ENCODE data around the gene NPPA. TPM values are rescaled to one million over a fixed set of nuclear protein-coding genes. Genes with fewer than 3 reads are reported as not detected.

Gene NPPA
- total RNA-seq, 1 experiment from 2014 or later: not detected

DNA sequence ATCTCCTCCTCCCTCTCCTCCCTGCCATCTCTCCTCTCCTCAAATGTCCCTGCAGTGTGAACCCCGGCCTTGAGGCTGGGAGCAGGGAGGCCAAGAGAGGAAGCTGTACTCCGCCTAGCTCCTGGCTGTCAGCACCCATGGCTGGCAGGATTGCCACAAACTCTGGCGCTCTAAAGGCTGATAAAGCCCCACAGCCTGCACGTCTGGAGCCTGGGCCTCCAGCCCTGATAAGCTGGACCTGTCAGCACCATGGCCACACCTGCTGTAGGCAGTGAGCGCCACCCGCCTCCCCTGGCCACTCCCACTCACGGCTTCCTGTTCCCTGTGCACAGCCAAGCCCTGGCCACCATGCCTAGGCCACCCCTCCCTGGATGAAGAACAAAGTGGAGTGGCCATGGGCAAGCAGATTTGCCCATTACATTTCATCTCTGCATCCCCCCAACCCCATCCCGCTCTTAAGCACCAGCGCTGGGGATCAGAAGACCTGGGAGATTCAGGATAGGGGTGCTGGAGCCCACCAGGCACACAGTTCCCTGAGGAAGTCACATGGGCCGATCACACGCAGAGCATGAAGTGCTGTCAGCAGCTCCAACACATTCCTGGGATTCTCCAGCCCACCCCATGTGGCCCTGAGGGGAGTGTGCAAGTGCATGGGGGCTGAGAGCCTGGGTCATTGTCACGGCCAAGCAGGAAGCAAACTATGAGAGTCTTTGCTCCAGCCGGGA, 35.4 kb upstream of the NPPA start:
- Histone ChIP-seq H3K4me1 (ENCODE audit: control insufficient read depth in 1 of 2, insufficient read depth in 2 of 2, low read length in 2 of 2) (peaks cover 0 to 6% of the 10 kb centered on the region in 2 experiments; a peak in 1 of 4 replicates), H3K9me3 (ENCODE audit: control insufficient read depth in 1 of 2, insufficient read depth in 1 of 2, low read depth in 1 of 2, low read length in 2 of 2) (no peaks in the 10 kb centered on the region), H3K36me3 (ENCODE audit: control insufficient read depth in 1 of 2, insufficient read depth in 2 of 2, low read length in 2 of 2) (no peaks in the 10 kb centered on the region), H4K20me1 (ENCODE audit: insufficient read depth) (no peaks in the 10 kb centered on the region), H2AFZ (ENCODE audit: low read depth, low read length, poor library complexity, severe bottlenecking) (no peak overlapping the region), H3K9ac (ENCODE audit: low read length) (no peak overlapping the region), H3K9me2 (ENCODE audit: insufficient read depth) (no peaks in the 10 kb centered on the region), H3K27me3 (ENCODE audit: insufficient read depth, low read length) (no peaks in the 10 kb centered on the region), H3K4me2 (ENCODE audit: low read length) (no peak overlapping the region), H3K79me2 (ENCODE audit: insufficient read depth, low read length) (no peaks in the 10 kb centered on the region), H3K4me3 (replicated peaks in 1 of 2; ENCODE audit: low read depth in 1 of 2, low read length in 2 of 2) (no peak overlapping the region), H3K27ac (ENCODE audit: low read depth, low read length) (no peak overlapping the region)
- no TSS peak for BruUV-seq (replicated peaks)
- RAD21 ChIA-PET (ENCODE audit: low non-redundant PET in 1 of 2, low total read pairs in 2 of 2, uncharacterized antibody in 2 of 2, unreplicated experiment in 2 of 2): no interaction called here
- no peak for DNase-seq (ENCODE audit: low read depth, low spot score)
- TF ChIP-seq CBX3 (IDR thresholded peaks at IDR 0.05; ENCODE audit: low read depth): no peak
- TF ChIP-seq CEBPB (IDR thresholded peaks at IDR 0.05; ENCODE audit: low read depth): no peak
- no peak for TF ChIP-seq SRF (IDR thresholded peaks at IDR 0.05; ENCODE audit: low read depth)
- no peak for TF ChIP-seq FOSL1 (IDR thresholded peaks at IDR 0.05; ENCODE audit: low read depth)
- TF ChIP-seq POLR2AphosphoS5 (IDR thresholded peaks at IDR 0.05; ENCODE audit: low read depth, low read length): no peak
- no peak for TF ChIP-seq SIN3A (IDR thresholded peaks at IDR 0.05; ENCODE audit: low read depth)
- TF ChIP-seq, protein P1, sequence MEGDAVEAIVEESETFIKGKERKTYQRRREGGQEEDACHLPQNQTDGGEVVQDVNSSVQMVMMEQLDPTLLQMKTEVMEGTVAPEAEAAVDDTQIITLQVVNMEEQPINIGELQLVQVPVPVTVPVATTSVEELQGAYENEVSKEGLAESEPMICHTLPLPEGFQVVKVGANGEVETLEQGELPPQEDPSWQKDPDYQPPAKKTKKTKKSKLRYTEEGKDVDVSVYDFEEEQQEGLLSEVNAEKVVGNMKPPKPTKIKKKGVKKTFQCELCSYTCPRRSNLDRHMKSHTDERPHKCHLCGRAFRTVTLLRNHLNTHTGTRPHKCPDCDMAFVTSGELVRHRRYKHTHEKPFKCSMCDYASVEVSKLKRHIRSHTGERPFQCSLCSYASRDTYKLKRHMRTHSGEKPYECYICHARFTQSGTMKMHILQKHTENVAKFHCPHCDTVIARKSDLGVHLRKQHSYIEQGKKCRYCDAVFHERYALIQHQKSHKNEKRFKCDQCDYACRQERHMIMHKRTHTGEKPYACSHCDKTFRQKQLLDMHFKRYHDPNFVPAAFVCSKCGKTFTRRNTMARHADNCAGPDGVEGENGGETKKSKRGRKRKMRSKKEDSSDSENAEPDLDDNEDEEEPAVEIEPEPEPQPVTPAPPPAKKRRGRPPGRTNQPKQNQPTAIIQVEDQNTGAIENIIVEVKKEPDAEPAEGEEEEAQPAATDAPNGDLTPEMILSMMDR (IDR thresholded peaks at IDR 0.05 in 2 of 3, conservative IDR thresholded peaks at IDR 0.05 in 1 of 3; ENCODE audit: borderline replicate concordance in 1 of 3, insufficient read depth in 1 of 3, low read depth in 2 of 3, low read length in 2 of 3): no peak
- TF ChIP-seq YY1 (IDR thresholded peaks at IDR 0.05; ENCODE audit: extremely low read depth, insufficient replicate concordance, low read depth, low read length): no peak
- TF ChIP-seq JUND (IDR thresholded peaks at IDR 0.05): no peak
- no peak for TF ChIP-seq SP1 (IDR thresholded peaks at IDR 0.05; ENCODE audit: low read depth)
- TF ChIP-seq RAD21 (IDR thresholded peaks at IDR 0.05; ENCODE audit: low read depth): no peak
- TF ChIP-seq ZNF274 (IDR thresholded peaks at IDR 0.05; ENCODE audit: low read depth, low read length): no peak
- TF ChIP-seq, protein P2, sequence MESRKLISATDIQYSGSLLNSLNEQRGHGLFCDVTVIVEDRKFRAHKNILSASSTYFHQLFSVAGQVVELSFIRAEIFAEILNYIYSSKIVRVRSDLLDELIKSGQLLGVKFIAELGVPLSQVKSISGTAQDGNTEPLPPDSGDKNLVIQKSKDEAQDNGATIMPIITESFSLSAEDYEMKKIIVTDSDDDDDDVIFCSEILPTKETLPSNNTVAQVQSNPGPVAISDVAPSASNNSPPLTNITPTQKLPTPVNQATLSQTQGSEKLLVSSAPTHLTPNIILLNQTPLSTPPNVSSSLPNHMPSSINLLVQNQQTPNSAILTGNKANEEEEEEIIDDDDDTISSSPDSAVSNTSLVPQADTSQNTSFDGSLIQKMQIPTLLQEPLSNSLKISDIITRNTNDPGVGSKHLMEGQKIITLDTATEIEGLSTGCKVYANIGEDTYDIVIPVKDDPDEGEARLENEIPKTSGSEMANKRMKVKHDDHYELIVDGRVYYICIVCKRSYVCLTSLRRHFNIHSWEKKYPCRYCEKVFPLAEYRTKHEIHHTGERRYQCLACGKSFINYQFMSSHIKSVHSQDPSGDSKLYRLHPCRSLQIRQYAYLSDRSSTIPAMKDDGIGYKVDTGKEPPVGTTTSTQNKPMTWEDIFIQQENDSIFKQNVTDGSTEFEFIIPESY (IDR thresholded peaks at IDR 0.05; ENCODE audit: extremely low read depth, insufficient replicate concordance, low read length): no peak
- no peak for TF ChIP-seq TCF7L2 (IDR thresholded peaks at IDR 0.05; ENCODE audit: borderline replicate concordance, extremely low read depth, insufficient read depth, insufficient read length)
- no peak for TF ChIP-seq POLR2A (IDR thresholded peaks at IDR 0.05; ENCODE audit: borderline replicate concordance, extremely low read depth, insufficient read depth, insufficient read length)
- CTCF ChIA-PET: no interaction called here
- POLR2A ChIA-PET: interaction anchor here (1.2 to 1.7 kb wide), 2 partner anchors 25 to 26 kb away, joined by 6 to 7 read pairs; no protein-coding TSS in a partner anchor
- ATAC-seq: peak; percentile 89
- intact Hi-C loops (cut with micrococcal nuclease): no loop called here
